ENCODE measurements around the gene NOL11.
"Not testable (repeated sequence)": the region's sequence is repeated elsewhere in the genome, so short reads cannot be mapped to it uniquely, and the experiment has no call there.

NOL11 gene

DNA sequence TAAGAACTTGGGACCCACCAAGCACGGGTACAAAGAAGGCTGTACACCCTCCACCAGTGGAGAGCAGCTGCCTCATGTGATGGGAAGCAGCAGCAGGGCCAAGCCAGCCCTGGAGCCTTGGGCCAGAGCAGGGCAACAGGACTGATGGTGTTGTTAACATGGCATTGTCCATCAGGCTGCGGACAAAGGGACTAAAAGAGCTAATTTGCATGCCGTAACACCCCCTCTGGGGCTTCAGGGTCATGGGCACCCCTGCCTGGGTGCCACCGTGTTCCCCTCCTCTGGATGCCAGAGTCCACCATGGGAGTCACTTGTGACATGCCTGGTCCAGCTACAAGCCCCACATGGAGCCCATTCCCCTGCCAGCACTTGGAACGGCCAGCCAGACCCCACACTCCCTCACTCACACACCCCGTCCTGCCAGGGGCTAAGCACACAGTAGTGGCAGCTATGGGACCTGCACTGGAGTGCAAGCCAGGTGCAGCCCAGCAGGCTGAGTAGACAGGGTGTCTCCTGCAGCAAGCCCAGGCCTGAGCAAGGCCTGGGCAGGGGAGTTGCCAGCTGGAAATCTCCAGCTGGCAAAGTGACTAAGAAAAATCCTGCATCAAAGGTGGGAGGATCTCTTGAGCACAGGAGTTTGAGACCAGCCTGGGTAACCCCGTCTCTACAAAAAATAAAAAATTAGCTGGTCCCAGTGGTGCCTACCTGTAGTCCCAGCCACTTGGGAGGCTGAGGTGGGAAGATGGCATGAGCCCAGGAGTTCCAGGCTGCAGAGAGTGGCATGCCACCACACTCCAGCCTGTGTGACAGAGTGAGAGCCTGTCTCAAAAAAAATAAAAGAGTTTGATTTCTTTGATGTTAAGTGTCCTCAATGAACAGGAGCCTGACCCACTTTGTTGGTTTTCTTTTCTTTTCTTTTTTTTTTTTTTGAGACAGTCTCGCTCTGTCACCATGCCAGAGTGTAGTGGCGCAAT, 33.7 kb downstream of the NOL11 start:
- in situ Hi-C loops (cut with HindIII; ENCODE audit: low sequenced_read_pairs) = no loop called here

DNA sequence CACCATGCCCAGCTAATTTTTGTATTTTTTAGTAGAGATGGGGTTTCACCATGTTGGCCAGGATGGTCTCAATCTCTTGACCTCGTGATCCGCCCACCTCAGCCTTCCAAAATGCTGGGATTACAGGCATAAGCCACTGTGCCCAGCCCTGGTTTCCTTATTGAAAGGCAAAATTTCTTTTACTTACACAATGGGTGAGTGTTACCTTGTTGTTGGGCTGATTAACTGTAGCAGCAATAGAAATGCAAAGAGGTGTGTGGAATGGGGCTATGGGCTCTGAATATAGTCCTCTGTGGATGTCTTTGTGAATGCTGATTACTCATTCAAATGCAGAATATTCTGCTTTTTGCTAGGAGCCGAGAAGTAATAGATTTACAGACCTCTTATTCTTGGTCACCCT, 34.4 kb downstream of the NOL11 start:
- in situ Hi-C loops (cut with HindIII; ENCODE audit: low sequenced_read_pairs) = not testable (repeated sequence)

GRCh38 chr17:67753026-67753425, 35.3 kb downstream of the NOL11 start:
- in situ Hi-C loops (cut with HindIII; ENCODE audit: low sequenced_read_pairs) = no loop called here

GRCh38 chr17:67754001-67754400, 36.3 kb downstream of the NOL11 start:
- in situ Hi-C loops (cut with HindIII; ENCODE audit: low sequenced_read_pairs) = no loop called here

DNA sequence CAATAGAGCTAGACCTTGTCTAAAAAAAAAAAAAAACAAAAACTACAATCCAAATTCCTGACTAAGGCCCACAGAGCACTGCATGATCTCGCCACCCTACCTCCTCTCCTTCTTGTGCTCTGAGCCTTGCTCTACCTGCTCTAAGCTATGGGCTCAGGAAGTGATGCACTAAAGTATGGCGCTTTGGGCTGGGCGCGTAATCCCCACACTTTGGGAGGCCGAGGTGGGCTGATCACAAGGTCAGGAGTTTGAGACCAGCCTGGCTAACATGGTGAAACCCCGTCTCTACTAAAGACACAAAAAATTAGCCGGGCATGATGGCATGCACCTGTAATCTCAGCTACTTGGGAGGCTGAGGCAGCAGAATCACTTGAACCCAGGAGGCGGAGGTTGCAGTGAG, 37.0 kb downstream of the NOL11 start:
- in situ Hi-C loops (cut with HindIII; ENCODE audit: low sequenced_read_pairs) = not testable (repeated sequence)

GRCh38 chr17:67756766-67757165, 39.0 kb downstream of the NOL11 start:
- in situ Hi-C loops (cut with HindIII; ENCODE audit: low sequenced_read_pairs) = not testable (repeated sequence)

- in situ Hi-C loops (cut with HindIII; ENCODE audit: low sequenced_read_pairs) = no loop called here
These were observed 41.8 kb downstream of the NOL11 start for GRCh38 chr17:67759355-67760171.

GRCh38 chr17:67765623-67766022, 47.9 kb downstream of the NOL11 start:
- in situ Hi-C loops (cut with HindIII; ENCODE audit: low sequenced_read_pairs) = no loop called here

DNA sequence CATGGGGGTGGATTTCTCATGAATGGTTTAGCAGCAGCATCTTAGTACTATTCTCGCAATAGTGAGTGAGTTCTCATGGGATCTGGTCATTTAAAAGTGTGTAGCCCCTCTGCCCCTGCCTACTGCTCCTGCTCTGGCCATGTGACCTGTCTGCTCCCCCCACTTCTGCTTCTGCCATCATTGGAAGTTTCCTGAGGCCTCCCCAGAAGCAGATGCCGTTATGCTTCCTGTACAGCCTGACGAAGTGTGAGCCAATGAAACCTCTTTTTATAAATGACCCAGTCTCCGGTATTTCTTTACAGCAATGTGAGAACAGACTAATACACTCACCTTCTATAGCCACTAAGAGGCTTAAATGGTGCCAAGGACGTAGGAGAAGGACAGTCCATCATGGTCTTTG, 51.5 kb downstream of the NOL11 start:
- in situ Hi-C loops (cut with HindIII; ENCODE audit: low sequenced_read_pairs) = no loop called here

DNA sequence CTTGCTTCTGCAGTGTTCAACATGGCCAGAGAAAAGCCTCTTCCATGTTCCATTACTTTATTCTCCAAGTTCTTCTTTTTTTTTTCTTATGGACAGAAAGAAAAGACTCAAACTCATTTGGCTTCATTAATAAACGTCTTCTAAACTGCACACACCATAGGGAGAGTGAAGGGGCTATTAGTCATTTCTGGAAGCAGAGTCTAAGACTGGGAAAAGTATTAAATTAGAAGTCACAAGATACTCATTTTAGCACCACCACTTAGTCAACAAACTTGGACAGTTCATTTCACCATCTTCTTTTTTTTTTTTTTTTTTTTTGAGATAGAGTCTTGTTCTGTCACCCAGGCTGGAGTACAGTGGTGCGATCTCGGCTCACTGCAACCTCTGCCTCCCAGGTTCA, 52.8 kb downstream of the NOL11 start:
- in situ Hi-C loops (cut with HindIII; ENCODE audit: low sequenced_read_pairs) = no loop called here

GRCh38 chr17:67772679-67773078, 54.9 kb downstream of the NOL11 start:
- in situ Hi-C loops (cut with HindIII; ENCODE audit: low sequenced_read_pairs) = no loop called here

GRCh38 chr17:67773246-67773645, 55.5 kb downstream of the NOL11 start:
- in situ Hi-C loops (cut with HindIII; ENCODE audit: low sequenced_read_pairs) = no loop called here

- in situ Hi-C loops (cut with HindIII; ENCODE audit: low sequenced_read_pairs) = no loop called here
These were observed 61.4 kb downstream of the NOL11 start for GRCh38 chr17:67779098-67779672.

GRCh38 chr17:67784364-67785121, 66.8 kb downstream of the NOL11 start:
- in situ Hi-C loops (cut with HindIII; ENCODE audit: low sequenced_read_pairs) = no loop called here

GRCh38 chr17:67785122-67785477, 67.4 kb downstream of the NOL11 start:
- in situ Hi-C loops (cut with HindIII; ENCODE audit: low sequenced_read_pairs) = no loop called here

- in situ Hi-C loops (cut with HindIII; ENCODE audit: low sequenced_read_pairs) = no loop called here
These were observed 67.8 kb downstream of the NOL11 start for GRCh38 chr17:67785504-67785903.

Data from endothelial cell of hepatic sinusoid (primary cell).